Cardiac fibroblast (primary cell): ENCODE data around the gene NR2F2.
A peak's percentile ranks its signal among the peaks of the same experiment; 100 is the strongest.
"Not testable (repeated sequence)": the region's sequence is repeated elsewhere in the genome, so short reads cannot be mapped to it uniquely, and the experiment has no call there.

ENCODE experiments used
- DNase-seq, 2 donors: peaks; one replicate each; pipeline versions ENCODE4 v3.0.0 to v3.0.0-alpha.2; 2010; ENCODE audit warnings: low read depth in 2 of 2
- H3K4me3 ChIP-seq, 2 donors: replicated peaks in 1 of 2; 1 replicate in 1 of 2; 2 replicates in 1 of 2; pipeline ENCODE4 v1.5.1; 2011; ENCODE audit warnings: low read depth in 2 of 2, low read length in 2 of 2, mild to moderate bottlenecking in 2 of 2, moderate library complexity in 1 of 2
- CTCF ChIP-seq: IDR thresholded peaks from one replicate; pipeline ENCODE4 v1.5.1; 2011; ENCODE audit warnings: low read depth, mild to moderate bottlenecking, low read length, inconsistent platforms

Gene NR2F2

DNA sequence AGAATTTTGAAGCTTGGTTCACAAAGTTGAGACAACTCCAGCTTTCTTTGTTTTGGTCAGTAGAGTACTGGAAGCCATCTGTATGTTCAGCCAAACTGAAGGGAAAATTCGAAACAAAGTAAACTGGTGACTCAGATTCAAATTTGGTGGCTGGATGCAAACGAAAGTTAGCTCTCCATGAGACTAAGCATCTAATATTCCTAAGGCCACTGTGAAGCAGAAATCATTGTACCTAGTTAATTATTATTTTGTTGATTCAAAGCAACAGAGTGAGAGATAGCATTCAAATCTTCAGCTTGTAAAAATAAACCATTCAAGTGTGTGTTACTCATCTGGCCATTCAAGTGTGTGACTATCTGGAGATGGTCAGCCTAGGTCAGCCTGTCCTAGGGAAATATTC lies 42.1 kb downstream of the NR2F2 start:
- TF ChIP-seq CTCF, result no peak
- H3K4me3 ChIP-seq, result no peak overlapping the region
- DNase-seq, result no peak

GRCh38 chr15:96374499-96374898 lies 44.0 kb downstream of the NR2F2 start:
- H3K4me3 ChIP-seq, result no peak overlapping the region
- DNase-seq, result peak; percentile 49 to 71
- TF ChIP-seq CTCF, result no peak

GRCh38 chr15:96379592-96379991 lies 49.1 kb downstream of the NR2F2 start:
- not testable (repeated sequence) for DNase-seq

DNA sequence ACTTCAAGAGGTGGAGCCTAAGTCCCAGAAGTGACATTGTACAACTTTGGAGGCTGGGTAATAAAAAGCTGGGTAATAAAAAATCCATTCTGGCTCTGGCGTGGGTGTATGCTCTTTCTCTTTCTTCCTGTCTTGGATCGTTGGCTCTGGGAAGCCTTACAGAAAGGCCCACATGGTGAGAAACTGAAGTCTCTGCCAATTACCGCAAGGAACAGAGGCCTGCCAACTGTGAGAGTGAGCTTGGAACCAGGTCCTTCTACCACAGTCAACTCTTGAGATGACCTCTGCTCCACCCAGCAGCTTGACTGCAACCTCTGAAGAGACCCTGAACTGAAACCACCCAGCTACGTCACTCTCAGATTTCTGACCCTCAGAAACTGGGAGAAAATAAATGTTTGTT lies 51.0 kb downstream of the NR2F2 start:
- DNase-seq, result no peak
- H3K4me3 ChIP-seq, result no peak overlapping the region
- TF ChIP-seq CTCF, result no peak

More at GRCh38 chr15:96379592-96379991, 49.1 kb downstream of the NR2F2 start:
- H3K4me3 ChIP-seq, result not testable (repeated sequence)

- H3K4me3 ChIP-seq, result no peak overlapping the region
- no peak for TF ChIP-seq CTCF
- no peak for DNase-seq
These were observed 54.7 kb downstream of the NR2F2 start for GRCh38 chr15:96385195-96385594.

GRCh38 chr15:96388673-96389072 lies 58.2 kb downstream of the NR2F2 start:
- no peak for DNase-seq
- TF ChIP-seq CTCF, result no peak
- no peak overlapping the region for H3K4me3 ChIP-seq
